Measurements from ENCODE around the gene ATG2B. TPM values are rescaled to one million over a fixed set of nuclear protein-coding genes. Genes with fewer than 3 reads are reported as not detected.

ATG2B gene
- total and polyA plus RNA-seq, 7 donors: 1.8 to 27.1 (median 17.9) TPM

DNA sequence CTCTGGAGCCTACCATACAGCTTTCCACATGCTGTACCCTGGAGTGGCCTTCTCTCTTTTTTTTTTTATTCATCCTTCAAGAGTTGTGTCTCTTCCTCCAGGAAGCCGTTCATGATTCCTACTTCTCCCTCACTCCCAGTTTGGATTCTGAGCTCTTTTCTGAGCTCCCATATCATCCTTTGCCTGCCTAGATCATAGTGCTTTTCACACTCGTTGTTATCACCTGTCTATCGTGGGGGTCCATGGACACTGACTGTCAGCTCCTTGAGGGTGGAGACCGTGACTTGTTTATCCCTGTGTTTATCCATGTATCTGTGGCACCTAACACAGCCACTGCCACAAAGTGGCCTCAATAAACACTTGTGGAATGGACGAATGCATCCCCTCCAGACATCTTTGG is 35.8 kb upstream of the ATG2B start:
- intact Hi-C loops (cut with DNase I): no loop called here
- TF ChIP-seq POLR2AphosphoS5 (IDR thresholded peaks at IDR 0.05) (no peak), POLR2A (IDR thresholded peaks at IDR 0.05) (no peak), EP300 (IDR thresholded peaks at IDR 0.05) (no peak)
- TF ChIP-seq, protein P1, sequence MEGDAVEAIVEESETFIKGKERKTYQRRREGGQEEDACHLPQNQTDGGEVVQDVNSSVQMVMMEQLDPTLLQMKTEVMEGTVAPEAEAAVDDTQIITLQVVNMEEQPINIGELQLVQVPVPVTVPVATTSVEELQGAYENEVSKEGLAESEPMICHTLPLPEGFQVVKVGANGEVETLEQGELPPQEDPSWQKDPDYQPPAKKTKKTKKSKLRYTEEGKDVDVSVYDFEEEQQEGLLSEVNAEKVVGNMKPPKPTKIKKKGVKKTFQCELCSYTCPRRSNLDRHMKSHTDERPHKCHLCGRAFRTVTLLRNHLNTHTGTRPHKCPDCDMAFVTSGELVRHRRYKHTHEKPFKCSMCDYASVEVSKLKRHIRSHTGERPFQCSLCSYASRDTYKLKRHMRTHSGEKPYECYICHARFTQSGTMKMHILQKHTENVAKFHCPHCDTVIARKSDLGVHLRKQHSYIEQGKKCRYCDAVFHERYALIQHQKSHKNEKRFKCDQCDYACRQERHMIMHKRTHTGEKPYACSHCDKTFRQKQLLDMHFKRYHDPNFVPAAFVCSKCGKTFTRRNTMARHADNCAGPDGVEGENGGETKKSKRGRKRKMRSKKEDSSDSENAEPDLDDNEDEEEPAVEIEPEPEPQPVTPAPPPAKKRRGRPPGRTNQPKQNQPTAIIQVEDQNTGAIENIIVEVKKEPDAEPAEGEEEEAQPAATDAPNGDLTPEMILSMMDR (IDR thresholded peaks at IDR 0.05): no peak
- no peaks in the 10 kb centered on the region for H3K9me3 ChIP-seq
- H3K4me1 ChIP-seq: no peaks in the 10 kb centered on the region
- no peak for DNase-seq
- no peaks in the 10 kb centered on the region for H3K36me3 ChIP-seq
- H3K27ac ChIP-seq: no peak overlapping the region
- WGBS, 2 donors: 78 to 86% methylated on average over 5 of the region's 5 CpGs
- no peaks in the 10 kb centered on the region for H3K27me3 ChIP-seq
- no peak overlapping the region for H3K4me3 ChIP-seq

DNA sequence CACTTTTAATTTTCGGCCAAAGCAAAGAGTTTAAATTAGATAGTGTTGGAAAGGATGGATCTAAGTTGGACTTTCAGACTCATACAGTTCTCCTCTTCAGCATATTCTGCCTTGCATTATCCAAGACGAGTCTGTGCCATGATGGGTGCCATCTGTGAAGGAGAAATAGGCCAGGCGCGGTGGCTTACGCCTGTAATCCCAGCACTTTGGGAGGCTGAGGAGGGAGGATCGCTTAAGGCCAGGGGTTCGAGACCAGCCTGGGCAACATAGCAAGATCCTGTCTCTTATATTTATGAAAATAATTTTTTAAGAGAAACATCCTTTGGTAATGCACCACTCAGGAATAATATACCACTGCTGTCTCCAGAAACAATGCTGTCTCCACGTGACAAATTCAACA is 35.3 kb upstream of the ATG2B start:
- intact Hi-C loops (cut with DNase I): no loop called here
- no peak for TF ChIP-seq EP300 (IDR thresholded peaks at IDR 0.05)
- TF ChIP-seq, protein P1 (IDR thresholded peaks at IDR 0.05): no peak
- TF ChIP-seq POLR2A (IDR thresholded peaks at IDR 0.05): no peak
- TF ChIP-seq POLR2AphosphoS5 (IDR thresholded peaks at IDR 0.05): no peak
- Histone ChIP-seq H3K4me3 (no peak overlapping the region), H3K27ac (no peak overlapping the region), H3K36me3 (no peaks in the 10 kb centered on the region), H3K4me1 (no peaks in the 10 kb centered on the region), H3K27me3 (no peaks in the 10 kb centered on the region), H3K9me3 (no peaks in the 10 kb centered on the region)
- no peak for DNase-seq
- WGBS, 2 donors: 94 to 96% methylated on average over 8 of the region's 8 CpGs

DNA sequence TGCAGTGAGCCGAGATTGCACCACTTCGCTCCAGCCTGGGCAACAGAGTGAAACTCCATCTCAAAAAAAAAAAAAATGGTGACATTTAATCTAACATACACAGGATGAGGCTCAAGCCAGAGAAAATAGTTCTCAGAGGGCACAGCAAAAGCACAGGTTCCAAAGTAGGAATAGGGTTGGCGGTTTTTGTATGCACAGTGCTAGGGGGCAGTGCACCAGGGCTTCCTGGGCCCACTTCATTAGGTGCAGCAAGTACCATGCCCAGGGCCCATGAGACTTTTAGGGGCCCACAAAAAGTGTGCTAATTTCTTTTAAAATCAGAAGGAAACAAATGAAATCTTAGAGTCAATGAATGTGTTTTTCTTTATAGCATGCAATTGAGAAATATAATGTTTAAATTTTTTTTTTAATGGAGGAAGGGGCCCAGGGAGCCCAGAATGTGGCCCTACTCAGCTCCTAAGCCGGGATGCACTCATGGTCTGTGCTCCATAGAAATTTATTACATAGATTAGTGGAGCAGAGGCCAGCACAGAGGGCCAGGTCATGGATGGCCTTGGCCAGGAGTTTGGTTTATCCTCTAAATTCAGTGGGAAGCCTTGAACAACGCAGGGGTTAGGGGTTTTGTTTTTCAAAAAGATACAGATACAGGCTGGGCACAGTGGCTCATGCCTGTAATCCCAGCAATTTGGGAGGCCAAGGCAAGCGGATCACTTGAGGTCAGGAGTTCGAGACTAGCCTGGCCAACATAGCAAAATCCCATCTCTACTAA is 31.1 kb upstream of the ATG2B start:
- WGBS, 2 donors: 92 to 93% methylated on average over 7 of the region's 7 CpGs
- Histone ChIP-seq H3K36me3 (no peaks in the 10 kb centered on the region), H3K9me3 (no peaks in the 10 kb centered on the region), H3K4me1 (peaks cover 0 to 15% (median 11%) of the 10 kb centered on the region in 4 donors), H3K27me3 (no peaks in the 10 kb centered on the region), H3K4me3 (no peak overlapping the region), H3K27ac (no peak overlapping the region)
- DNase-seq: no peak
- TF ChIP-seq, protein P1 (IDR thresholded peaks at IDR 0.05): no peak
- TF ChIP-seq POLR2A (IDR thresholded peaks at IDR 0.05): no peak
- TF ChIP-seq EP300 (IDR thresholded peaks at IDR 0.05): no peak
- TF ChIP-seq POLR2AphosphoS5 (IDR thresholded peaks at IDR 0.05): no peak
- intact Hi-C loops (cut with DNase I): no loop called here

DNA sequence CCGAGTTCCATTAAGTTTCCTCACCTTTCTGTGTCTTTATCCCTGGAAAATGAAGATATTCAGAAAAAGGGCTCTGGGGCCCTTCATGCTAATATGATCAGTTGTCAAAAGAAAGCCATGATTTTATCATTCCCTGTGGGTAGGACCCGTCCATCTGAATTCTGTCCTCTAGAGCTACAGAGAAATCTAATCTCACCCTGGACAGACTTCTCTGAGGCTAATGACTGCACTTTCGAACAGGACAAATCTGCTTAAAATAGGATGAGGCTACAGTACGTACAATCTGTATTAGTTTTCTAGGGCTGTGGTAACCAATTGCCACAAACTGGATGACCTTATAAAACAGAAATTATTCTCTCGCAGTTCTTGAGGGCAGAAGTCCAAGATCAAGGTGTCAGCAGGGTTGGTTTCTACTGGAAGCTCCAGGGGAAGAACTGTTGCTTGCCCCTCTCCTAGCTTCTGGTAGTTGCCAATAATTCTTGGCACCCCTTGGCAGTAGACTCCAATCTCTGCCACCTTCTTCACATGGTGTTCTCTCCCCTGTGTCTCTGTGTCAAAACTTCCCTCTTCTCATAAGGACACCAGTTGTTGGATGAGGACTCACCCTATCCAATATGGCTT is 30.0 kb upstream of the ATG2B start:
- intact Hi-C loops (cut with DNase I): no loop called here
- Histone ChIP-seq H3K36me3 (no peaks in the 10 kb centered on the region), H3K27me3 (no peaks in the 10 kb centered on the region), H3K9me3 (no peaks in the 10 kb centered on the region), H3K27ac (peak overlapping the region in 1 of 4 donors; percentile 79), H3K4me1 (peaks cover 0 to 15% (median 11%) of the 10 kb centered on the region in 4 donors), H3K4me3 (no peak overlapping the region)
- no peak for DNase-seq
- WGBS, 2 donors: 81 to 91% methylated on average over 5 of the region's 5 CpGs
- TF ChIP-seq POLR2A (IDR thresholded peaks at IDR 0.05): no peak
- TF ChIP-seq, protein P1 (IDR thresholded peaks at IDR 0.05): no peak
- no peak for TF ChIP-seq POLR2AphosphoS5 (IDR thresholded peaks at IDR 0.05)
- TF ChIP-seq EP300 (IDR thresholded peaks at IDR 0.05): no peak
